SK-N-MC (cell line): ENCODE results near the gene POLE2.

Experiments
- DNase-seq: peaks from one replicate; pipeline ENCODE4 v3.0.0-alpha.2; 2011; ENCODE audit warnings: low read depth, low spot score
- H3K27ac ChIP-seq: fragments of 200-600 bp; sonication (generic); 2 replicates; pipeline ENCODE4 v1.5.1; 2016; ENCODE audit warnings: mixed run types
- H3K36me3 ChIP-seq: fragments of 200-600 bp; sonication (generic); 2 replicates; pipeline ENCODE4 v1.6.1; 2017; ENCODE audit warnings: antibody characterized with exemption, low read length, mixed read lengths; ENCODE audit not compliant: insufficient read depth
- H3K4me3 ChIP-seq: fragments of 200-600 bp; sonication (generic); 2 replicates; pipeline ENCODE4 v1.5.1; 2016
- H3K9ac ChIP-seq: fragments of 200-600 bp; sonication (generic); 2 replicates; pipeline ENCODE4 v1.8.0; 2017; ENCODE audit warnings: mixed run types, mixed read lengths; ENCODE audit not compliant: insufficient read length
- H3K9me3 ChIP-seq: fragments of 200-600 bp; sonication (generic); 2 replicates; pipeline ENCODE4 v1.6.1; 2017; ENCODE audit warnings: low read depth, mild to moderate bottlenecking, antibody characterized with exemption, low read length, moderate library complexity, mixed read lengths
- EZH2 ChIP-seq: fragments of 200-600 bp; sonication (generic); IDR thresholded peaks from one replicate; pipeline ENCODE4 v1.6.1; 2017; ENCODE audit warnings: antibody characterized with exemption
- FOXP2 ChIP-seq: optimal IDR thresholded peaks from 2 replicates; pipeline ENCODE3; 2011; ENCODE audit warnings: mild to moderate bottlenecking, moderate library complexity; ENCODE audit not compliant: insufficient read depth; ENCODE audit errors: extremely low read length, control extremely low read depth
- POLR2AphosphoS5 ChIP-seq: IDR thresholded peaks from 2 replicates; pipeline ENCODE4 v1.6.1; 2012; ENCODE audit warnings: mild to moderate bottlenecking, low read depth, low read length, borderline replicate concordance

The POLE2 gene

DNA sequence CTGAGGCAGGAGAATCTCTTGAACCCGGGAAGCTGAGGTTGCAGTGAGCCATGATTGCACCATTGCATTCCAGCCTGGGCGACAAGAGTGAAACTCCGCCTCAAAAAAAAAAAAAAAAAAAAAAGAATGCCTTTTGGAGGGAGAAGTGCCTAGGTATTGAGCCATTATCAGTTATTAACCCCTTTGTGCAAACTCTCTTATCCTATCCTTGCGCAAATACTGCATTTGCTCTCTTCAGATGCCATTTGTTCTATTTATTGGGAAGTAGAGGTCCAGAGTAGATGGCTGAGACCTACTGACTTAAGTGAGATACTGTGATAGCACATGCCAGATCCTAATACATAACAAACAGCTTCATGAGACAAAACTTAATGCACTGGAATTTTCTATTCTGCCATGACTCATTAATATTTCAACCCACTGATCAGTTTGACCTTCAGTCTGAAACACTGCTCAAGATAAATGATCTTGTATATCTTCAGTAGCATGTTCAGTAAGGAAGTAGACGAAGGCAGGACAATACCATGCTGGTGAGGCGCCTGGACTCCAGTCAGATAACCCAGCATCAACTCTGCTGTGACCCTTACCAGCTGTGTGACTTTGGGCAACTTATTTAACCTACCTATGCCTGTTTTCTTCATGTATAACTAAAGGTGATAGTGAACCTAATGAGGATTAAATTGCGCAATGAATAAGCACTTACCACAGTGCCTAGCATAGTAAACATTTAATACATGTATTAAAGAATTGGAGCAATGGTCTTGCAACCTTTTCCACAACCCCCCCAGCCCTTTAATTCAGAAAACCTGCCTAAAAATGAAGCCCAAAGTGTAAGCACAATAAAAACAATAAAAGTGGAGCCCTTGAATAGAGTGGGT lies 47.2 kb downstream of the POLE2 start:
- Histone ChIP-seq H3K9ac (no peak overlapping the region), H3K36me3 (peaks cover 13% of the 10 kb centered on the region; the same call in 1 of the 2 replicates), H3K27ac (peak overlapping the region; percentile 5; the same call in 1 of the 2 replicates), H3K4me3 (no peak overlapping the region), H3K9me3 (no peaks in the 10 kb centered on the region)
- TF ChIP-seq EZH2 (no peak), FOXP2 (no peak), POLR2AphosphoS5 (no peak)
- DNase-seq, result no peak

DNA sequence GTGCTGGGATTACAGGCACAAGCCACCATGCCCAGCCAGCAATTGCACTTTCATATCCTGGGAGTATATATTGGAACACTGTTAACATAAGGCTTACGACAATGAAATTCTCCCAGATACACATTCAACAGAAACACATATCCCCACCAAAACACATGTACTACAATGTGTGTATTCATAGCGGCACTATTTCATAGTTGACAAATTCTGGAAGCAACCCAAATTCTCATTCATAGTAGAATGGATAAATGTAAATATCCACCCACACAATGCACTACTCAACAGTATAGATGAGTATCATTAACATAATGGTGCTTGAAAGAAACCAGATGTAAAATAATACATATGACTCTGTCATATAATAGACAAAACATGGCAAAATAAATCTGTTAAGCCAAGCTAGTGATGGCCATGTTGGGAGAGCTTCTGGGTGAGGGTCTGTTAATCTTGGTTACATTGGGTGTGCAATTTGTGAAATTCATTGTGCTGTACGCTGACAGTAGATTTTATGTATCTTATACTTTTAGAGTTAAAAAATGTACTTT lies 50.4 kb downstream of the POLE2 start:
- H3K36me3 ChIP-seq, result 0 out of 2 replicates have a peak, but pooled peaks cover 7% of the 10 kb centered on the region

DNA sequence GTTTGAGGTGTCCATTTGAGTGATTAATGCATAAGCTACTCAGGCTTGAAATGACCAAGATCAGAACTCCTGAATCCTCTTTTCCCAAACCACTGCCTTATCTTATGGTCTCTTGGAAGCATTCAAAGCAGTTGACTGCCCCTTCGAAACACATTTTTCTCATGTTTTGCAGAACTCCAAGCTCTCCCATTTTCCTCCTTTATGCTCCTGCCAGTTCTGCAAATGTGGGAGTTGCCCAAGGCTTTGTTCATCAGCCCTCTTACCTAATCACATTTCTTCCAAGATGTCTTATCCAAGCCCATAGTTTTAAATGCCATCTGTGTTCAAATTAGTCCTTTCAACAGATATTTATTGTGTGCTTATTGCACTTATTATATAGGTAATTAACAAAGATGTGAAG lies 51.1 kb downstream of the POLE2 start:
- no peaks in the 10 kb centered on the region for H3K9me3 ChIP-seq
- H3K4me3 ChIP-seq, result no peak overlapping the region
- H3K9ac ChIP-seq, result no peak overlapping the region
- no peak overlapping the region for H3K27ac ChIP-seq
- H3K36me3 ChIP-seq, result 0 out of 2 replicates have a peak, but pooled peaks cover 4% of the 10 kb centered on the region
- TF ChIP-seq EZH2 (no peak), FOXP2 (no peak), POLR2AphosphoS5 (no peak)
- no peak for DNase-seq

More for the DNA sequence above, 50.4 kb downstream of the POLE2 start:
- TF ChIP-seq POLR2AphosphoS5 (no peak), EZH2 (no peak), FOXP2 (no peak)
- no peak overlapping the region; the same call in 1 of the 2 replicates for H3K27ac ChIP-seq
- no peak overlapping the region for H3K9ac ChIP-seq
- no peak overlapping the region for H3K4me3 ChIP-seq
- no peak for DNase-seq
- no peaks in the 10 kb centered on the region for H3K9me3 ChIP-seq

DNA sequence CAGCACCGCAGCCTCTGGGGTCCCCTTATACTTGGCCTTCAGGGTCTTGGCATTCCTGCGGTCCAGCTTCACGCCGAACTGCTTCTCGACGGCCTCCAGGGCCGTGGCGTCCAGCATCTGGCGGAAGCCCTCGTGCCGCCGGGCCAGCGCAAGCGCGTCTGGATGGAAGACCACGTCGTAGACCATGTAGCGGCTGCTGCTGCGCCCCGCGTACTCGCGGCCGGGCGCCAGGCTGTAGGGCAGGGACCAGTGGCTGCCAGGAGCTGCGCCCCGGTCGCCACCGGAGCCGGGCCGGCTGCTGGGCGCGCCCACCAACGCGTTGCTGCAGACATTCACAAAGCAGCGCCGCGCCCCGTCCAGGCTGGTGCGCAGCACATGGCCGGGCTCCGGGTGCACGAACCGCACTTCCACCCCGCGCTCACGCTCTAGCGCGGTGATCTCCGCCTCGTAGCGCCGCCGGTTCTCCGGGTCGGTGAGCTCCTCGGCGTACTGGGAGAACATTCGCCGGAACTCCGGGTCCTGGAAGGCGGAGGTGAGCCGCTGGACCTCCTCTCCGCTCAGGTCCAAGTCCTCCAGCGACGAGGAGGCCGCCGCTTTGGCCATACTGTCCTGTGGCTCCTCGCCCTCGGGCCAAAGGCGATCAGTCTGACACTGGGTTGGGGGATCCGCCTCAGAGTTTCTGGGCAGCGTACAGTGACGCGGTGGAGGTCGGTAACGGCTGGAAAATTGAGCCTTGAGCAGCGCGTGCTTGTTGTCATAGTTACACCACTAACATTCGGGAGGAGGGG lies 53.3 kb downstream of the POLE2 start, which contains the start of gene DNAAF2:
Gene DNAAF2 (minus strand): TSS at position 698 of the 788 bp plus-strand sequence. CDS start 95 bp downstream, at position 603.
- Histone ChIP-seq H3K27ac (peak within 1 kb of the TSS; percentile 87), H3K36me3 (no peaks in the 10 kb centered on the region), H3K9ac (peak within 1 kb of the TSS; percentile 90), H3K4me3 (peak within 1 kb of the TSS; percentile 83), H3K9me3 (no peaks in the 10 kb centered on the region)
- no peak for DNase-seq
- TF ChIP-seq FOXP2 (peak; percentile 3), POLR2AphosphoS5 (no peak; the same call in 1 of the 2 replicates)

DNA sequence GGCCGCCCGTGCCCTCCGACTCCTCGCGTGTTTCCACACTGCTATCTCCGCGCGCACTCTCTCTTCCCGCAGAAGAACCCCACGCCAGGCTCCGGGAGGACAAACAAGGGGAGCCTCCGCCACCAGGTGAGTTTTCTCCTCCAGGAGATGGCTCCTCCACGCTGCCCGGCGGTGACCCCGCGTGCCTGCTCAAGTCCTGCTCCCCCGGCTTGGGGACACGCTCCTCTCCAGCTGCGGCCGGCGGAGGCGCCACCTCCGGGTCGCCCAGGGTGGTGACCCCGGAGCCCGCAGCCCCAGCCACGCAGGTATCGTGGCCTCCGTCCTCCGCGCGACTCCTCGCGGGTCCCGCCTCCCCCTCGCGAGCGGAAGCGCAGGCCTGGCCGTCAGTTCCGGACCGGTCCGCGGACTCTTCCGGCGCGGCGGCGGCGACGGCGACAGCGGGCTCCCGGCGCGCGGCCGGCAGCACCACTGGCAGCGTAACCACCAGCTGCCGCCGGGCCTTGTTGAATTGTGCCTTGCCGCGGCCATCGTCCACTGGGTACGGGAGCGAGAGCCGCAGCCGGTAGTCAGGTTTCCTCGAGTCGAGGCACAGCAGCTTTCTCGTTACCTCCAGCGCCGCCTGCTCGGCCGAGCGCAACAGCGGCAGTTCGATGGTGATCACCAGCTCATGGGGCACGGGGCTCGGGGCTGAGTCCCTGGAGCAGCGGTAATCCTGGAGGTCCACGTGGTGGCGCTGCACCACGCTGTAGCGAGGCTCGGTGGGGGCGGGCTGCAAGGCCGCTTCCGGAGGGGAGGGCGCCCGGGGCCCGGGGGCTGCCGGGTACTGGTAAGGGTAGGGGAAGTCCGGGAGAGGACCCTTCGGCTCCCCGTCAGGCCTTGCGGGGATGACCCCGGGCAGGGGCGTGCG lies 54.1 kb downstream of the POLE2 start:
- Histone ChIP-seq H3K4me3 (peak overlapping the region; percentile 83), H3K27ac (peak overlapping the region; percentile 87), H3K36me3 (no peaks in the 10 kb centered on the region), H3K9me3 (no peaks in the 10 kb centered on the region), H3K9ac (peak overlapping the region; percentile 90)
- peak; percentile 75 for DNase-seq
- peak; percentile 50 for TF ChIP-seq FOXP2
- TF ChIP-seq EZH2, result no peak
- TF ChIP-seq POLR2AphosphoS5, result peak; percentile 84

DNA sequence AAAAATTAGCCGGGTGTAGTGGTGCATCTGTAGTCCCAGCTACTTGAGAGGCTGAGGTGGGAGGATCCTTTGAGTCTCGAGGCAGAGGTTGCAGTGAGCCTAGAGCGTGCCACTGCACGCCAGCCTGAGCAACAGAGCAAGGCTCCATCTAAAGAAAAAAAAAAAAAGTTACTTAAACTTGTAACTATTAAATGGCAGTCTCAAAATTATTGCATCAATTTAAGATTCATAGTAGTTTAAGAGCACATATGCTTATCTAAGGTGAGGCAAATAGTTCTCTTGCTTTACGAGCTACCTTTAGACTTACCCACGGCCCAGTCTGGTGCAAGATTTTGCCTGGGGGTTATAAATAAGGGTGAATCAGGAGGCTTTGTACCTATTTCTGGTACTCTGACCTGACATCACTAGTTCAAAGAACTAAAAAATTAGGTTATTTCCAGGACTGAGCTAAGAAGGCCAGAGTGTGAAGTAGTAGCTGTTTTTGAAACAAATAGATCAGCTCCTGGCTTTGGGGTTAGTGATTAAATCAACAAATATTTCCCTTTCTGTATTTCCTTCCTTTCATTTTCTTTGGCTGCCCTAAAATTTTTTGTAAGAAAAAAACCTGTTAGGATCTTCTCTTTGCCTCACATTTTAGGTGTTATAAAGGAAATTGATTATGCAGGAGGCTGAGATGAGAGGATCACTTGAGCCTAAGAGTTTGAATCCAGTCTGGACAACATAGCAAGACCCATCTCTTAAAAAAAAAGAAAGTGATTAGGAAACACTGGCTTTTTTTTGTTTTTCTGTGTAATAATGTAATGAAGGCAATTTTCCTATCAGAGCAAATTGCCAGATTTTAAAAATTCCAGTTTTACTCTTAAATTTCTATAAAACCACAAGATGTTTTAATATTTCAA lies 63.8 kb downstream of the POLE2 start:
- DNase-seq, result no peak
- Histone ChIP-seq H3K27ac (peak overlapping the region; percentile 91), H3K36me3 (peaks cover under 1% of the 10 kb centered on the region), H3K9ac (peak overlapping the region; percentile 7), H3K9me3 (no peaks in the 10 kb centered on the region), H3K4me3 (peak overlapping the region; percentile 92)
- TF ChIP-seq POLR2AphosphoS5, result no peak
- no peak for TF ChIP-seq FOXP2
- TF ChIP-seq EZH2, result no peak

DNA sequence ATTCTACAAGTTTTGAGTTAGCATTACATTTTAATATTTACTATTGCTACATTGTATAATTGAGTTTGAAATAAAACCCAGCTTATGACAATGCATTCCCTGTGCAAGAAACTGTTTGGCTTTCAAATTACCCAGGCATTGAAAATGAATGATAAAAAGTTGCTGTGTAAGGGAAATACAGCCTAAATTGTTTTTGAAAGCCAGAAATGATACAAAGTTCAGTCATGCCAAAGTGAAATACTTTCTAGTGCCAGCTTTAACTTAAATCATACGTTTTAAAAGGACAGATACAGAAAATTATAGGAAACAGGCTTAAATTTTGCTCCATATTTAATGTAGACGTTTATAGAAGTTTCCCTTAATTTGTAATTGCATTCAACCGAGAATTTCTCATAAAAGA lies 64.6 kb downstream of the POLE2 start:
- Histone ChIP-seq H3K9me3 (no peaks in the 10 kb centered on the region), H3K27ac (peak overlapping the region; percentile 91), H3K4me3 (peak overlapping the region; percentile 92), H3K36me3 (peaks cover 9% of the 10 kb centered on the region), H3K9ac (peak overlapping the region; percentile 93)
- TF ChIP-seq FOXP2, result no peak
- no peak for TF ChIP-seq EZH2
- TF ChIP-seq POLR2AphosphoS5, result no peak
- no peak for DNase-seq
